Brain microvascular endothelial cell (primary cell): ENCODE data around the gene CDC42SE2.
A peak's percentile ranks its signal among the peaks of the same experiment; 100 is the strongest.

ENCODE experiments used
- DNase-seq: peaks from one replicate; pipeline ENCODE4 v3.0.0-alpha.2; 2020
- H3K27ac ChIP-seq: fragments of 250-450 bp; sonication (Bioruptor Pico); 2 replicates; pipeline ENCODE4 v1.5.1; 2020; ENCODE audit warnings: mild to moderate bottlenecking, moderate library complexity
- H3K27me3 ChIP-seq: fragments of 250-450 bp; sonication (Bioruptor Pico); replicated peaks from 2 replicates; pipeline ENCODE4 v1.5.1; 2020; ENCODE audit warnings: mild to moderate bottlenecking
- H3K36me3 ChIP-seq: fragments of 250-450 bp; sonication (Bioruptor Pico); replicated peaks from 2 replicates; pipeline ENCODE4 v1.5.1; 2020; ENCODE audit warnings: mild to moderate bottlenecking
- H3K4me3 ChIP-seq: 2 replicates; pipeline ENCODE4 v1.5.1; 2011; ENCODE audit warnings: low read depth, mild to moderate bottlenecking, control low read depth, low read length, moderate library complexity
- CTCF ChIP-seq: IDR thresholded peaks from 2 replicates; pipeline ENCODE4 v1.5.1; 2011; ENCODE audit warnings: low read depth, mild to moderate bottlenecking, moderate library complexity, low read length, control low read depth, inconsistent platforms; ENCODE audit errors: missing control alignments
- in situ Hi-C: cut with HindIII; loops from 2 replicates; pipeline ENCODE4 v1.10.0; 2017; ENCODE audit warnings: low sequenced_read_pairs, low pct_ligation_motif_present

The CDC42SE2 gene

GRCh38 chr5:131389096-131389868 lies 125.4 kb downstream of the CDC42SE2 start:
- no peaks in the 10 kb centered on the region for H3K27me3 ChIP-seq
- no peak for TF ChIP-seq CTCF
- no peak overlapping the region for H3K4me3 ChIP-seq
- no peaks in the 10 kb centered on the region for H3K36me3 ChIP-seq
- DNase-seq: no peak
- in situ Hi-C loops: no loop called here
- H3K27ac ChIP-seq: no peak overlapping the region

GRCh38 chr5:131389869-131390265 lies 126.0 kb downstream of the CDC42SE2 start:
- TF ChIP-seq CTCF: no peak
- DNase-seq: no peak
- in situ Hi-C loops: no loop called here
- H3K27ac ChIP-seq: no peak overlapping the region
- H3K4me3 ChIP-seq: no peak overlapping the region
- no peaks in the 10 kb centered on the region for H3K36me3 ChIP-seq
- H3K27me3 ChIP-seq: no peaks in the 10 kb centered on the region

- Histone ChIP-seq H3K36me3 (peaks cover 5% of the 10 kb centered on the region), H3K27ac (no peak overlapping the region), H3K27me3 (no peaks in the 10 kb centered on the region), H3K4me3 (no peak overlapping the region)
- DNase-seq: no peak
- in situ Hi-C loops: no loop called here
- TF ChIP-seq CTCF: no peak
Measured at GRCh38 chr5:131392466-131393095, 128.7 kb downstream of the CDC42SE2 start.

- TF ChIP-seq CTCF: no peak
Measured at GRCh38 chr5:131393498-131393968, 129.7 kb downstream of the CDC42SE2 start.

GRCh38 chr5:131394128-131394527 lies 130.3 kb downstream of the CDC42SE2 start:
- DNase-seq: no peak
- no peak overlapping the region for H3K4me3 ChIP-seq
- TF ChIP-seq CTCF: no peak
- H3K36me3 ChIP-seq: peaks cover 8% of the 10 kb centered on the region
- no peaks in the 10 kb centered on the region for H3K27me3 ChIP-seq
- peak overlapping the region; percentile 34 for H3K27ac ChIP-seq
- in situ Hi-C loops: no loop called here

More at GRCh38 chr5:131393498-131393968, 129.7 kb downstream of the CDC42SE2 start:
- in situ Hi-C loops: no loop called here
- peak overlapping the region; percentile 34 for H3K27ac ChIP-seq
- H3K36me3 ChIP-seq: peaks cover 5% of the 10 kb centered on the region
- no peak for DNase-seq
- no peak overlapping the region for H3K4me3 ChIP-seq
- H3K27me3 ChIP-seq: no peaks in the 10 kb centered on the region
